Stimulated activated CD8-positive, alpha-beta memory T cell treated with anti-CD3 and anti-CD28 coated beads, Interleukin-7, amount 100 ng/mL, for 1 hour (primary cell): ENCODE data around the gene MSH4.
"Not testable (repeated sequence)": the region's sequence is repeated elsewhere in the genome, so short reads cannot be mapped to it uniquely, and the experiment has no call there.

ENCODE experiments used
- DNase-seq, 2 donors: peaks; one replicate each; pipeline ENCODE4 v3.0.0-alpha.2; 2020; ENCODE audit warnings: low read depth in 2 of 2

MSH4 gene

GRCh38 chr1:75937034-75937433 lies 140.4 kb downstream of the MSH4 start:
- no peak for DNase-seq

GRCh38 chr1:75943037-75943436 lies 146.4 kb downstream of the MSH4 start:
- not testable (repeated sequence) for DNase-seq

GRCh38 chr1:75950176-75950575 lies 153.5 kb downstream of the MSH4 start:
- no peak for DNase-seq

DNA sequence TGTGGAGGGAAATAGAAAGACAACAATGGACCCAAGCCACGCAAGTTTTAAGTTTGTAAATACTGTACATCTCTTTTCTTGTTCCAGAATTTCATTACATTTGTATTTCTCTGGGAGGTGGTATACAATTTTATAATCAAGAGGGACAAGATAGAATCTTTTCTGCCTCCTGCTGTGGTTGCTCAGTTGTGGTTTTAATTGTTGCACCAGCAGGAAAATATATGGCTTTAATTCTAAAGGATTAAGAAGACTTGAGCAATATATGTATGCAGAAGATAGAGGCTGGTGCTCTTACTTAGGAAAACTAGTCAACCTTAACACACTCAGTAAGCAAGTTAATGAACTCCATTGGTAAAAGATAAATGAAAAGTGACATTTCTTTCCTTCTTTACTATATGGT lies 155.3 kb downstream of the MSH4 start:
- DNase-seq: no peak

GRCh38 chr1:75953461-75953860 lies 156.8 kb downstream of the MSH4 start:
- no peak for DNase-seq

DNA sequence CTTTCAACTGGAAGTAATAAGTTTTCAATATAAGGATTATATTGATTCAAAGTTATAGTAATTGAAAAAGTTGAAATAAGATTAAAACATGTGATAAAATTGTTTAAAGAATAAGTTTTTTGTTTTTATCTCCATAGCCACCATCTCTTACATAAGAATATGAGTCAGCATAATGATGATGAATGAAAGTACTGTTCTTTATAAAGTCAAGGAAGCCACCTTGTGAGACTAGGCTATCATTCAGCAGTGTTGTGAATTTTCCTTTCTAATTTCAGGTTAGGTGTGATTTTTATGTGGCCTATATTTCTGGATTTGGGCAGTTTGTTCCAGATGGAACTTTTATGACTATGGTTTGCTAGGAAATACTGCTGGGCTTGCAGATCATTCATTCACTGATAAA lies 157.9 kb downstream of the MSH4 start:
- no peak for DNase-seq
